T-helper 1 cell treated with Interleukin-12 subunit alpha and Interleukin-12 subunit beta and Interleukin-4 antibody, amounts not matched to agents 30 μg/mL and 1 μg/mL, for 36 hours (primary cell): ENCODE results near the gene GRM1.
"Not testable (repeated sequence)": the region's sequence is repeated elsewhere in the genome, so short reads cannot be mapped to it uniquely, and the experiment has no call there.

Experiments
- H3K27ac Mint-ChIP-seq: one replicate; pipeline ENCODE4 v1.8.0; 2021; ENCODE audit warnings: mild to moderate bottlenecking, mixed read lengths
- H3K27me3 Mint-ChIP-seq: one replicate; pipeline ENCODE4 v1.8.0; 2021; ENCODE audit warnings: low read depth, mixed read lengths
- H3K36me3 Mint-ChIP-seq: one replicate; pipeline ENCODE4 v1.8.0; 2021; ENCODE audit warnings: low read depth, mixed read lengths
- H3K4me1 Mint-ChIP-seq: one replicate; pipeline ENCODE4 v1.8.0; 2021; ENCODE audit warnings: low read depth, mixed read lengths
- H3K4me3 Mint-ChIP-seq: one replicate; pipeline ENCODE4 v1.8.0; 2021; ENCODE audit warnings: mild to moderate bottlenecking, moderate library complexity, mixed read lengths
- H3K9me3 Mint-ChIP-seq: one replicate; pipeline ENCODE4 v1.8.0; 2021; ENCODE audit warnings: mixed read lengths

The GRM1 gene

GRCh38 chr6:146191612-146192011, 162.8 kb downstream of the GRM1 start:
- Mint-ChIP-seq H3K27ac (no peak overlapping the region), H3K9me3 (no peaks in the 10 kb centered on the region), H3K27me3 (no peaks in the 10 kb centered on the region), H3K4me3 (no peak overlapping the region), H3K36me3 (no peaks in the 10 kb centered on the region), H3K4me1 (no peaks in the 10 kb centered on the region)

GRCh38 chr6:146194434-146194833, 165.6 kb downstream of the GRM1 start:
- no peaks in the 10 kb centered on the region for H3K36me3 Mint-ChIP-seq
- no peaks in the 10 kb centered on the region for H3K27me3 Mint-ChIP-seq
- H3K9me3 Mint-ChIP-seq, result no peaks in the 10 kb centered on the region
- H3K27ac Mint-ChIP-seq, result no peak overlapping the region
- H3K4me1 Mint-ChIP-seq, result no peaks in the 10 kb centered on the region
- H3K4me3 Mint-ChIP-seq, result no peak overlapping the region

- Mint-ChIP-seq H3K27ac (no peak overlapping the region), H3K9me3 (no peaks in the 10 kb centered on the region), H3K36me3 (no peaks in the 10 kb centered on the region), H3K27me3 (no peaks in the 10 kb centered on the region), H3K4me3 (no peak overlapping the region), H3K4me1 (no peaks in the 10 kb centered on the region)
These were observed 171.3 kb downstream of the GRM1 start for GRCh38 chr6:146200176-146200575.

- H3K27me3 Mint-ChIP-seq, result no peaks in the 10 kb centered on the region
- H3K4me1 Mint-ChIP-seq, result no peaks in the 10 kb centered on the region
- H3K36me3 Mint-ChIP-seq, result no peaks in the 10 kb centered on the region
- H3K27ac Mint-ChIP-seq, result no peak overlapping the region
- H3K9me3 Mint-ChIP-seq, result no peaks in the 10 kb centered on the region
- no peak overlapping the region for H3K4me3 Mint-ChIP-seq
These were observed 173.7 kb downstream of the GRM1 start for GRCh38 chr6:146202570-146202969.

GRCh38 chr6:146209942-146210341, 181.1 kb downstream of the GRM1 start:
- H3K9me3 Mint-ChIP-seq, result no peaks in the 10 kb centered on the region
- H3K4me3 Mint-ChIP-seq, result no peak overlapping the region
- no peaks in the 10 kb centered on the region for H3K36me3 Mint-ChIP-seq
- H3K27me3 Mint-ChIP-seq, result no peaks in the 10 kb centered on the region
- H3K4me1 Mint-ChIP-seq, result peaks cover 3% of the 10 kb centered on the region
- H3K27ac Mint-ChIP-seq, result no peak overlapping the region

- H3K4me3 Mint-ChIP-seq, result no peak overlapping the region
These were observed 181.7 kb downstream of the GRM1 start for GRCh38 chr6:146210406-146211083.

GRCh38 chr6:146211646-146212045, 182.8 kb downstream of the GRM1 start:
- Mint-ChIP-seq H3K4me1 (peaks cover 3% of the 10 kb centered on the region), H3K27me3 (no peaks in the 10 kb centered on the region), H3K4me3 (no peak overlapping the region), H3K27ac (no peak overlapping the region), H3K36me3 (no peaks in the 10 kb centered on the region), H3K9me3 (no peaks in the 10 kb centered on the region)

More at GRCh38 chr6:146210406-146211083, 181.7 kb downstream of the GRM1 start:
- Mint-ChIP-seq H3K36me3 (no peaks in the 10 kb centered on the region), H3K9me3 (no peaks in the 10 kb centered on the region), H3K4me1 (peaks cover 3% of the 10 kb centered on the region), H3K27ac (no peak overlapping the region), H3K27me3 (no peaks in the 10 kb centered on the region)

GRCh38 chr6:146212781-146213180, 183.9 kb downstream of the GRM1 start:
- Mint-ChIP-seq H3K27ac (no peak overlapping the region), H3K9me3 (no peaks in the 10 kb centered on the region), H3K27me3 (no peaks in the 10 kb centered on the region), H3K4me3 (no peak overlapping the region), H3K4me1 (peaks cover 3% of the 10 kb centered on the region), H3K36me3 (no peaks in the 10 kb centered on the region)

GRCh38 chr6:146219101-146219500, 190.2 kb downstream of the GRM1 start:
- Mint-ChIP-seq H3K9me3 (no peaks in the 10 kb centered on the region), H3K27me3 (no peaks in the 10 kb centered on the region), H3K4me3 (no peak overlapping the region), H3K27ac (no peak overlapping the region), H3K36me3 (no peaks in the 10 kb centered on the region), H3K4me1 (no peaks in the 10 kb centered on the region)

- Mint-ChIP-seq H3K36me3 (no peaks in the 10 kb centered on the region), H3K9me3 (no peaks in the 10 kb centered on the region), H3K4me3 (no peak overlapping the region), H3K27ac (no peak overlapping the region), H3K4me1 (no peaks in the 10 kb centered on the region), H3K27me3 (no peaks in the 10 kb centered on the region)
These were observed 195.6 kb downstream of the GRM1 start for GRCh38 chr6:146224449-146224848.

- H3K9me3 Mint-ChIP-seq, result no peaks in the 10 kb centered on the region
- H3K36me3 Mint-ChIP-seq, result no peaks in the 10 kb centered on the region
- no peaks in the 10 kb centered on the region for H3K27me3 Mint-ChIP-seq
- H3K4me1 Mint-ChIP-seq, result no peaks in the 10 kb centered on the region
- no peak overlapping the region for H3K27ac Mint-ChIP-seq
- no peak overlapping the region for H3K4me3 Mint-ChIP-seq
These were observed 196.1 kb downstream of the GRM1 start for GRCh38 chr6:146224988-146225387.

- Mint-ChIP-seq H3K9me3 (no peaks in the 10 kb centered on the region), H3K4me3 (no peak overlapping the region), H3K36me3 (no peaks in the 10 kb centered on the region), H3K4me1 (no peaks in the 10 kb centered on the region), H3K27me3 (no peaks in the 10 kb centered on the region), H3K27ac (no peak overlapping the region)
These were observed 211.5 kb downstream of the GRM1 start for GRCh38 chr6:146240322-146240721.

- H3K27me3 Mint-ChIP-seq, result no peaks in the 10 kb centered on the region
- H3K9me3 Mint-ChIP-seq, result no peaks in the 10 kb centered on the region
- H3K4me1 Mint-ChIP-seq, result no peaks in the 10 kb centered on the region
- H3K4me3 Mint-ChIP-seq, result no peak overlapping the region
- H3K27ac Mint-ChIP-seq, result no peak overlapping the region
- H3K36me3 Mint-ChIP-seq, result no peaks in the 10 kb centered on the region
These were observed 211.9 kb downstream of the GRM1 start for GRCh38 chr6:146240807-146241206.

- H3K27ac Mint-ChIP-seq, H3K27me3 Mint-ChIP-seq, H3K4me1 Mint-ChIP-seq, H3K9me3 Mint-ChIP-seq, H3K36me3 Mint-ChIP-seq, H3K4me3 Mint-ChIP-seq: not testable (repeated sequence)
These were observed 214.8 kb downstream of the GRM1 start for GRCh38 chr6:146243646-146244045.

- H3K4me3 Mint-ChIP-seq, result no peak overlapping the region
- H3K9me3 Mint-ChIP-seq, result no peaks in the 10 kb centered on the region
- H3K36me3 Mint-ChIP-seq, result no peaks in the 10 kb centered on the region
- no peaks in the 10 kb centered on the region for H3K27me3 Mint-ChIP-seq
- no peak overlapping the region for H3K27ac Mint-ChIP-seq
- H3K4me1 Mint-ChIP-seq, result no peaks in the 10 kb centered on the region
These were observed 215.8 kb downstream of the GRM1 start for GRCh38 chr6:146244630-146245143.

GRCh38 chr6:146246028-146246427, 217.2 kb downstream of the GRM1 start:
- no peaks in the 10 kb centered on the region for H3K27me3 Mint-ChIP-seq
- H3K9me3 Mint-ChIP-seq, result no peaks in the 10 kb centered on the region
- H3K4me1 Mint-ChIP-seq, result no peaks in the 10 kb centered on the region
- no peak overlapping the region for H3K27ac Mint-ChIP-seq
- H3K36me3 Mint-ChIP-seq, result no peaks in the 10 kb centered on the region
- no peak overlapping the region for H3K4me3 Mint-ChIP-seq
